DMS153 treated with DMSO at 0.1 percent for 48 hours (cell line): Measurements from ENCODE around the gene FAM200B.
"Not testable (repeated sequence)": the region's sequence is repeated elsewhere in the genome, so short reads cannot be mapped to it uniquely, and the experiment has no call there.

Experiments
- DNase-seq: peaks from one replicate; lab custom pipeline; 2025; ENCODE audit not compliant: unreplicated experiment; lab: John Stamatoyannopoulos, UW

The FAM200B gene

GRCh38 chr4:15733061-15733460 lies 51.4 kb downstream of the FAM200B start:
- DNase-seq = not testable (repeated sequence)

DNA sequence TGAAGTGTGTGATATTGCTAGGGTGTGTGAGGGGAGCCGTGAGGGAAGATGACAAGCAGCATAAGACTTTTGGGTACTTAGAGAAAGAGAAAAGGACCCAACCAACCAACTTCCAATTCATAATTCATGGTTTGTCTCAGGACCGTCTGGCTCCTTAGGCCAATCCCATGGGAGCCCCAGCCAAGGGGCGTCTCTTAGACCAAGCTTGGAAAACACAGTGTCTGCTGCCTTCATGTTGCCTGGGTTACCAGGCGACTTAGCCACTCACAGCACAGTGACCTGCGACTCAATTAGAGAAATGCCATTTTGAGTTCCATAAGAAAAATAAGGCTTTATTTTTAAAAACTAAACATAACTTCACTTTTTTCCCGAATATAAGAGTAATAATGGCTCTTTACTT lies 53.9 kb downstream of the FAM200B start:
- DNase-seq = no peak

GRCh38 chr4:15736514-15737050 lies 55.0 kb downstream of the FAM200B start:
- DNase-seq = no peak

DNA sequence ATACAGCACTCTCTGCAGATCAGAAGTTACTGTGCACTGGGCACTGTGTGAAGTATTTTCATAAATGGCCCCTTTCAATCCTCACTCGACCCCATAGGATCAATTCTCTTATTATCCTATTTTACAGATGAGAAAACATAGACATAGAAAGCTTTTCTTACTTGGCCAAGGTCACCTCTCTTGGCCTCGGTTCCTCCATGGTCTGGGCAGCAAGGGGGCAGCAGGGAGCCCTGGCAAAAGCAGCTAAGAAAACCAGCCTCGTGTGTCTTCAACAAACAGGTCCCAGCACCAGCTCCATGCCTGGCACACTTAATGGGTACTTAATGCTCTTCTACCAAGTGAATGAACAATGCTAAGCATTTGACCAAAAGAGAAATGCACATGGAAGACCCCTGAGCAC lies 55.6 kb downstream of the FAM200B start:
- DNase-seq = no peak

GRCh38 chr4:15738877-15739276 lies 57.2 kb downstream of the FAM200B start:
- DNase-seq = no peak
